CD4-positive, alpha-beta T cell (primary cell): ENCODE data around the gene AGRN. TPM values are rescaled to one million over a fixed set of nuclear protein-coding genes. Genes with fewer than 3 reads are reported as not detected.

Experiments
- ATAC-seq: fragments of 200-7000 bp; cut with Tn5 transposase; one replicate; pipeline ENCODE4 v1.10.0; 2022; ENCODE audit warnings: mild to moderate bottlenecking; ENCODE audit not compliant: poor library complexity
- CTCF ChIA-PET: fragments of 350-600 bp; sonication (Branson Sonifier 250); formaldehyde crosslinking; loops from one replicate; lab custom pipeline; 2021; ENCODE audit warnings: antibody characterized with exemption, inconsistent platforms; lab: Charles Lee
- POLR2A ChIA-PET: fragments of 350-600 bp; sonication (Branson Sonifier 250); formaldehyde crosslinking; loops from one replicate; lab custom pipeline; 2021; ENCODE audit warnings: antibody characterized with exemption, inconsistent platforms; lab: Charles Lee
- DNase-seq, 14 experiments: peaks; one replicate each; pipeline ENCODE4 v3.0.0-alpha.2; 2013 to 2020; ENCODE audit warnings: mixed read lengths in 2 of 14
- H3K27ac ChIP-seq, 2 donors: one replicate each; pipeline versions ENCODE4 v1.5.1 to v1.7.0; 2013; ENCODE audit warnings: low read length in 2 of 2, low read depth in 1 of 2, mild to moderate bottlenecking in 1 of 2
- H3K27me3 ChIP-seq, 2 experiments: 1 replicate in 1 of 2; 2 replicates in 1 of 2; pipeline versions ENCODE4 v1.6.1 to v1.7.0; 2013; ENCODE audit warnings: low read length in 2 of 2, control low read depth in 1 of 2, mild to moderate bottlenecking in 1 of 2, moderate library complexity in 1 of 2; ENCODE audit not compliant: insufficient read depth in 2 of 2, control insufficient read depth in 1 of 2
- H3K36me3 ChIP-seq: one replicate; pipeline ENCODE4 v1.6.1; 2013; ENCODE audit warnings: low read length, control low read depth; ENCODE audit not compliant: insufficient read depth
- H3K4me1 ChIP-seq: one replicate; pipeline ENCODE4 v1.6.1; 2013; ENCODE audit warnings: low read length, control low read depth; ENCODE audit not compliant: insufficient read depth
- H3K4me3 ChIP-seq: one replicate; pipeline ENCODE4 v1.5.1; 2013; ENCODE audit warnings: mild to moderate bottlenecking, low read length, moderate library complexity
- H3K9me3 ChIP-seq, 2 experiments: 1 replicate in 1 of 2; 2 replicates in 1 of 2; pipeline versions ENCODE4 v1.6.1 to v1.7.0; 2013; ENCODE audit warnings: low read length in 2 of 2, mild to moderate bottlenecking in 2 of 2, control low read depth in 1 of 2, moderate library complexity in 1 of 2; ENCODE audit not compliant: control insufficient read depth in 1 of 2, insufficient read depth in 1 of 2
- H3K27ac Mint-ChIP-seq: one replicate; pipeline ENCODE4 v1.8.0; 2020; ENCODE audit warnings: mixed read lengths
- H3K27me3 Mint-ChIP-seq: one replicate; pipeline ENCODE4 v1.8.0; 2021; ENCODE audit warnings: mixed read lengths
- H3K36me3 Mint-ChIP-seq: one replicate; pipeline ENCODE4 v1.8.0; 2021; ENCODE audit warnings: low read depth, mixed read lengths
- H3K4me1 Mint-ChIP-seq: one replicate; pipeline ENCODE4 v1.8.0; 2021; ENCODE audit warnings: low read depth, mixed read lengths
- H3K4me3 Mint-ChIP-seq: one replicate; pipeline ENCODE4 v1.8.0; 2020; ENCODE audit warnings: mild to moderate bottlenecking, mixed read lengths
- H3K9me3 Mint-ChIP-seq: one replicate; pipeline ENCODE4 v1.8.0; 2020; ENCODE audit warnings: mixed read lengths
- CTCF ChIP-seq: fragments of 200-600 bp; IDR thresholded peaks from one replicate; pipeline ENCODE4 v1.8.0; 2022; ENCODE audit warnings: antibody characterized with exemption, mild to moderate bottlenecking
- intact Hi-C, 2 experiments: fragments of 100-400 bp; cut with DNase I in 1 of 2; cut with micrococcal nuclease in 1 of 2; formaldehyde crosslinking; loops; one replicate each; pipeline versions ENCODE4 v1.15.1 to v1.9.0; 2023 to 2025; cut with DNase I, micrococcal nuclease
- total RNA-seq, 174 experiments: library from RNA in 2 of 174; stranded (reverse) in 2 of 174; gene quantifications; one replicate each; pipeline ENCODE4 v1.2.3 and lab custom pipeline; 2021 to 2026

The AGRN gene
- total RNA-seq, 2 experiments from 2014 or later, result 1.5 to 2.0 TPM

GRCh38 chr1:1042835-1043234, 22.9 kb downstream of the AGRN start:
- ChIA-PET CTCF (no interaction called here), POLR2A (no interaction called here)
- H3K4me3 Mint-ChIP-seq, result peak overlapping the region; percentile 6
- H3K27me3 ChIP-seq, result peaks cover 4 to 10% of the 10 kb centered on the region in 2 experiments
- peaks cover 16% of the 10 kb centered on the region for H3K4me1 Mint-ChIP-seq
- peak in 1 of 14 experiments; percentile 49 for DNase-seq
- intact Hi-C loops, result loop anchor here in 1 of 2 experiments (1.0 kb wide), 1 partner anchor 15 kb away; no protein-coding TSS in a partner anchor
- no peak for TF ChIP-seq CTCF
- H3K36me3 Mint-ChIP-seq, result no peaks in the 10 kb centered on the region
- no peak overlapping the region for H3K27ac ChIP-seq
- peaks cover 16% of the 10 kb centered on the region for H3K27me3 Mint-ChIP-seq
- H3K9me3 ChIP-seq, result peaks cover 0 to 47% of the 10 kb centered on the region in 2 experiments
- no peaks in the 10 kb centered on the region for H3K36me3 ChIP-seq
- no peak overlapping the region for H3K4me3 ChIP-seq
- H3K27ac Mint-ChIP-seq, result no peak overlapping the region
- ATAC-seq, result no peak
- H3K9me3 Mint-ChIP-seq, result no peaks in the 10 kb centered on the region
- peaks cover 18% of the 10 kb centered on the region for H3K4me1 ChIP-seq

- Histone ChIP-seq H3K36me3 (no peaks in the 10 kb centered on the region), H3K4me3 (no peak overlapping the region), H3K9me3 (peaks cover 0 to 41% of the 10 kb centered on the region in 2 experiments), H3K27me3 (peaks cover under 1 to 7% of the 10 kb centered on the region in 2 experiments), H3K27ac (no peak overlapping the region), H3K4me1 (peaks cover 18% of the 10 kb centered on the region)
- ChIA-PET POLR2A (no interaction called here), CTCF (no interaction called here)
- Mint-ChIP-seq H3K4me3 (no peak overlapping the region), H3K27ac (no peak overlapping the region), H3K36me3 (no peaks in the 10 kb centered on the region), H3K9me3 (no peaks in the 10 kb centered on the region), H3K27me3 (peaks cover 12% of the 10 kb centered on the region), H3K4me1 (peaks cover 16% of the 10 kb centered on the region)
- TF ChIP-seq CTCF, result no peak
- no peak for DNase-seq
- no peak for ATAC-seq
- intact Hi-C loops, result loop anchor here in 1 of 2 experiments (1.0 kb wide), 1 partner anchor 15 kb away; no protein-coding TSS in a partner anchor
These were observed 23.5 kb downstream of the AGRN start for GRCh38 chr1:1043411-1043810.

GRCh38 chr1:1043921-1044320, 24.0 kb downstream of the AGRN start:
- intact Hi-C loops, result loop anchor here in 1 of 2 experiments (1.0 kb wide), 1 partner anchor 14 kb away; no protein-coding TSS in a partner anchor
- no peak overlapping the region for H3K27ac ChIP-seq
- peaks cover 0 to 40% of the 10 kb centered on the region in 2 experiments for H3K9me3 ChIP-seq
- no peak overlapping the region for H3K4me3 ChIP-seq
- ATAC-seq (no peak), DNase-seq (no peak)
- POLR2A ChIA-PET, result no interaction called here
- no peak overlapping the region for H3K27ac Mint-ChIP-seq
- H3K4me1 Mint-ChIP-seq, result peaks cover 10% of the 10 kb centered on the region
- H3K27me3 ChIP-seq, result peaks cover 0 to 6% of the 10 kb centered on the region in 2 experiments
- CTCF ChIA-PET, result no interaction called here
- H3K36me3 ChIP-seq, result no peaks in the 10 kb centered on the region
- no peaks in the 10 kb centered on the region for H3K36me3 Mint-ChIP-seq
- no peaks in the 10 kb centered on the region for H3K9me3 Mint-ChIP-seq
- no peak for TF ChIP-seq CTCF
- H3K4me3 Mint-ChIP-seq, result no peak overlapping the region
- peaks cover 17% of the 10 kb centered on the region for H3K4me1 ChIP-seq
- peaks cover 7% of the 10 kb centered on the region for H3K27me3 Mint-ChIP-seq
